Calu3 (cell line): ENCODE data around the gene ARHGAP32. TPM values are rescaled to one million over a fixed set of nuclear protein-coding genes. Genes with fewer than 3 reads are reported as not detected.

ENCODE experiments used
- BruUV-seq: library from RNA; stranded (reverse); fragments of 400-500 nt; replicated peaks from 2 replicates; lab custom pipeline; 2021; lab: Mats Ljungman, UMichigan
- CTCF ChIA-PET: fragments of 300-600 bp; sonication (Branson Sonifier 250); formaldehyde crosslinking; loops from one replicate; lab custom pipeline; 2022; ENCODE audit warnings: antibody characterized with exemption; lab: Charles Lee
- DNase-seq: peaks from one replicate; pipeline ENCODE4 v3.0.0; 2022
- H3K27ac Mint-ChIP-seq: one replicate; pipeline ENCODE4 v1.8.0; 2022; ENCODE audit warnings: mixed read lengths; ENCODE audit not compliant: unreplicated experiment
- H3K27me3 Mint-ChIP-seq: one replicate; pipeline ENCODE4 v1.8.0; 2022; ENCODE audit warnings: mixed read lengths; ENCODE audit not compliant: unreplicated experiment
- H3K36me3 Mint-ChIP-seq: one replicate; pipeline ENCODE4 v1.8.0; 2022; ENCODE audit warnings: mild to moderate bottlenecking, moderate library complexity, mixed read lengths; ENCODE audit not compliant: insufficient read depth, unreplicated experiment
- H3K4me1 Mint-ChIP-seq: one replicate; pipeline ENCODE4 v1.8.0; 2022; ENCODE audit warnings: mild to moderate bottlenecking, low read depth, mixed read lengths; ENCODE audit not compliant: unreplicated experiment
- H3K4me3 Mint-ChIP-seq: one replicate; pipeline ENCODE4 v1.8.0; 2022; ENCODE audit warnings: mild to moderate bottlenecking, low read depth, moderate library complexity, mixed read lengths; ENCODE audit not compliant: unreplicated experiment
- H3K9me3 Mint-ChIP-seq: one replicate; pipeline ENCODE4 v1.8.0; 2022; ENCODE audit warnings: low read depth, mixed read lengths; ENCODE audit not compliant: unreplicated experiment
- CTCF ChIP-seq: fragments of 200-600 bp; IDR thresholded peaks from one replicate; pipeline ENCODE4 v1.8.0; 2022; ENCODE audit warnings: antibody characterized with exemption; ENCODE audit not compliant: unreplicated experiment
- intact Hi-C: fragments of 100-400 bp; cut with micrococcal nuclease; formaldehyde crosslinking; loops from one replicate; pipeline ENCODE4 v1.10.0; 2022; ENCODE audit not compliant: unreplicated experiment
- total RNA-seq: library from RNA; stranded (reverse); gene quantifications from 2 replicates; pipeline ENCODE4 v1.2.3, GENCODE V29; 2022

The ARHGAP32 gene
- total RNA-seq, 1 experiment from 2014 or later, result 40.1 TPM

- intact Hi-C loops, result no loop called here
- TF ChIP-seq CTCF, result no peak
- peaks cover 25% of the 10 kb centered on the region for H3K4me1 Mint-ChIP-seq
- BruUV-seq, result no TSS peak
- H3K27me3 Mint-ChIP-seq, result no peaks in the 10 kb centered on the region
- H3K9me3 Mint-ChIP-seq, result peaks cover 4% of the 10 kb centered on the region
- CTCF ChIA-PET, result interaction anchor here (0.7 kb wide), 1 partner anchor 8 kb away, joined by 3 read pairs; no protein-coding TSS in a partner anchor
- H3K27ac Mint-ChIP-seq, result no peak overlapping the region
- H3K36me3 Mint-ChIP-seq, result no peaks in the 10 kb centered on the region
- DNase-seq, result no peak
- no peak overlapping the region for H3K4me3 Mint-ChIP-seq
Measured at GRCh38 chr11:129225190-129225589, 33.1 kb upstream of the ARHGAP32 start.

- CTCF ChIA-PET, result no interaction called here
- BruUV-seq, result no TSS peak
- H3K9me3 Mint-ChIP-seq, result peaks cover 4% of the 10 kb centered on the region
- intact Hi-C loops, result no loop called here
- H3K4me1 Mint-ChIP-seq, result peaks cover 25% of the 10 kb centered on the region
- H3K27ac Mint-ChIP-seq, result no peak overlapping the region
- H3K36me3 Mint-ChIP-seq, result no peaks in the 10 kb centered on the region
- no peaks in the 10 kb centered on the region for H3K27me3 Mint-ChIP-seq
- no peak for DNase-seq
- no peak for TF ChIP-seq CTCF
- H3K4me3 Mint-ChIP-seq, result no peak overlapping the region
Measured at GRCh38 chr11:129224538-129224937, 32.4 kb upstream of the ARHGAP32 start.

- H3K36me3 Mint-ChIP-seq, result no peaks in the 10 kb centered on the region
- peaks cover 25% of the 10 kb centered on the region for H3K4me1 Mint-ChIP-seq
- TF ChIP-seq CTCF, result no peak
- no peak for DNase-seq
- no peak overlapping the region for H3K27ac Mint-ChIP-seq
- BruUV-seq, result no TSS peak
- intact Hi-C loops, result no loop called here
- CTCF ChIA-PET, result interaction anchor here (0.9 kb wide), 1 partner anchor 105 kb away, joined by 4 read pairs; no protein-coding TSS in a partner anchor
- H3K9me3 Mint-ChIP-seq, result peaks cover 4% of the 10 kb centered on the region
- H3K4me3 Mint-ChIP-seq, result no peak overlapping the region
- H3K27me3 Mint-ChIP-seq, result no peaks in the 10 kb centered on the region
Measured at GRCh38 chr11:129223701-129224149, 31.6 kb upstream of the ARHGAP32 start.

GRCh38 chr11:129223260-129223659 lies 31.1 kb upstream of the ARHGAP32 start:
- CTCF ChIA-PET, result interaction anchor here (0.6 to 0.9 kb wide), 2 partner anchors 104 to 217 kb away, joined by 3 to 4 read pairs; no protein-coding TSS in a partner anchor
- Mint-ChIP-seq H3K27ac (no peak overlapping the region), H3K4me1 (peaks cover 25% of the 10 kb centered on the region), H3K4me3 (no peak overlapping the region), H3K9me3 (peaks cover 4% of the 10 kb centered on the region), H3K36me3 (no peaks in the 10 kb centered on the region), H3K27me3 (no peaks in the 10 kb centered on the region)
- intact Hi-C loops, result no loop called here
- BruUV-seq, result no TSS peak
- no peak for TF ChIP-seq CTCF
- DNase-seq, result no peak
